HG02763 (cell line): ENCODE measurements around the gene DEFB121.
"Not testable (repeated sequence)": the region's sequence is repeated elsewhere in the genome, so short reads cannot be mapped to it uniquely, and the experiment has no call there.

ENCODE experiments used
- ATAC-seq: cut with Tn5 transposase; IDR thresholded peaks from one replicate; pipeline ENCODE4 v1.9.1; 2021; ENCODE audit warnings: mild to moderate bottlenecking, moderate library complexity; ENCODE audit not compliant: unreplicated experiment

DEFB121 gene

DNA sequence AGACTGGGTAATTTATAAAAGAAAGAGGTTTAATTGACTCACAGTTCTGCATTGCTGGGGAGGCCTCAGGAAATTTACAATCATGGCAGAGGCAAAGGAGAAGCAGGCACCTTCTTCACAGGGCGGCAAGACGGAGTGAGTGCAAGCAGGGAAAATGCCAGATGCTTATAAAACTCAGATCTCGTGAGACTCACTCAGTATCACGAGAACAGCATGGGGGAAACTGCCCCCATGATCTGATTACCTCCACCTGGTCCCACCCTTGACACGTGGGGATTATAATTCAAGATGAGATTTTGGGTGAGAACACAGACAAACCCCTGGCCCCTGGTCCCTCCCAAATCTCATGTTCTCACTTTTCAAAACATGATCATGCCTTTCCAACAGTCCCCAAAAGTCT lies 41.7 kb downstream of the DEFB121 start:
- not testable (repeated sequence) for ATAC-seq

- no peak for ATAC-seq
These were observed 42.7 kb downstream of the DEFB121 start for GRCh38 chr20:31363295-31363694.

- no peak for ATAC-seq
These were observed 50.0 kb downstream of the DEFB121 start for GRCh38 chr20:31355981-31356380.
